ENCODE results near the gene PCDH15.

The PCDH15 gene

DNA sequence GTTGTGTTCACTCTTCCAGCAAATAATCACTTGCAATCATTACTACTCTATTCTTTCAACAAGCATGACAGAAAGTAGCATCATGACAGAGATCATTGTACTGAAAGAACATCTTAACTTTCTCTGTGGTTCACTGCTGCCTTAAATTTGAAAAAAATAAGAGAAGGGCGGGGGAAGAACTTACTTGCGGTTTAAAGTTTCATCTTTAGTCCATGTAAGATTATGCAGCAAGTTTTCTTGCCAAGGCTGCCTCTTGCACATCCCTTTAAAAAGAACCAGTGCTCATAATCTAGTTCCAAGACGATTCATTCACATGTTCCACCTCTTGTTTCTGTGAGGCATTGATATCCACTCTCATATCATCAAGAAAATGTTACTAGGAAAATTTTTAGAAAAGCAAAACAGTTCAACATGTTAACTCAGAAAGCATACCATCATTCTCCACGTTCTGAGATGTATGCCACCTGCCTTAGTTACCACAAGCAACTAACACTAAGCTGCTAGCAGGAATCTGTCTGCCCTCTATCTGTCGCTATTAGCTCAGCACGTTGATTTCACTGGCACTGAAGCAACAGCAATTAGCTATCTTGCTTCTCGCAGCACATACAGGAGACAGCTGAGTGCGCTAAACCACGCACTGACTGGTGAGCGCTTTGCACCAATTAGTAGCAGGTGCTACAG, at the start of gene PCDH15:
PCDH15 (minus strand) TSS at position 491 of the 681 bp plus-strand sequence. CDS start 136,969 bp downstream, outside the sequence.
- TF ChIP-seq, protein P1, sequence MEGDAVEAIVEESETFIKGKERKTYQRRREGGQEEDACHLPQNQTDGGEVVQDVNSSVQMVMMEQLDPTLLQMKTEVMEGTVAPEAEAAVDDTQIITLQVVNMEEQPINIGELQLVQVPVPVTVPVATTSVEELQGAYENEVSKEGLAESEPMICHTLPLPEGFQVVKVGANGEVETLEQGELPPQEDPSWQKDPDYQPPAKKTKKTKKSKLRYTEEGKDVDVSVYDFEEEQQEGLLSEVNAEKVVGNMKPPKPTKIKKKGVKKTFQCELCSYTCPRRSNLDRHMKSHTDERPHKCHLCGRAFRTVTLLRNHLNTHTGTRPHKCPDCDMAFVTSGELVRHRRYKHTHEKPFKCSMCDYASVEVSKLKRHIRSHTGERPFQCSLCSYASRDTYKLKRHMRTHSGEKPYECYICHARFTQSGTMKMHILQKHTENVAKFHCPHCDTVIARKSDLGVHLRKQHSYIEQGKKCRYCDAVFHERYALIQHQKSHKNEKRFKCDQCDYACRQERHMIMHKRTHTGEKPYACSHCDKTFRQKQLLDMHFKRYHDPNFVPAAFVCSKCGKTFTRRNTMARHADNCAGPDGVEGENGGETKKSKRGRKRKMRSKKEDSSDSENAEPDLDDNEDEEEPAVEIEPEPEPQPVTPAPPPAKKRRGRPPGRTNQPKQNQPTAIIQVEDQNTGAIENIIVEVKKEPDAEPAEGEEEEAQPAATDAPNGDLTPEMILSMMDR (IDR thresholded peaks at IDR 0.05; ENCODE audit: low read depth, low read length), result peak; percentile 82
- Histone ChIP-seq H3K9me3 (ENCODE audit: severe bottlenecking) (no peaks in the 10 kb centered on the region), H3K27ac (no peak within 1 kb of the TSS), H3K4me3 (ENCODE audit: low read depth, low read length) (peak within 1 kb of the TSS; percentile 7), H3K27me3 (ENCODE audit: insufficient read depth, low read depth, severe bottlenecking) (no peaks in the 10 kb centered on the region), H3K36me3 (no peaks in the 10 kb centered on the region)
- DNase-seq, result peak; percentile 78

DNA sequence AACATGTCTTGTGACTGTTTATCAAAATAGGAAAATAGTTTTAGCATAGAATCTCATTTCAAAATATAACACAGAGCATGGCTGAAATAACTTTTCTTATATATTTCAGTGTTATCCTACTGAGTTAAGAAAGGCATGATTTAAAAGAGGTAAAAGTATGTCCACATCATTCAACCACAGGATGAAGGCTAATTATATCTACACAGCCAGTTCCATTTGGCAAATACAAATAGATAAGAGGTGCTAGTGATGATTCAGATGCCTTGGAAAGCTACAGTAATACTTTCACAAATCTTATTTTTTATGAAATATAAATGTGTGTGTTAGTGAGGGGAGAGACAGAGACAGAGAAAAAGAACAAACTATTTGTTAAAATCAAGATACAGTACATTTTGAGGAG, 42.9 kb upstream of the PCDH15 start:
- DNase-seq, result no peak
- Histone ChIP-seq H3K4me3 (ENCODE audit: low read depth, low read length) (no peak overlapping the region), H3K9me3 (ENCODE audit: severe bottlenecking) (no peaks in the 10 kb centered on the region), H3K27ac (no peak overlapping the region), H3K27me3 (ENCODE audit: insufficient read depth, low read depth, severe bottlenecking) (no peaks in the 10 kb centered on the region), H3K36me3 (no peaks in the 10 kb centered on the region)
- TF ChIP-seq, protein P1 (IDR thresholded peaks at IDR 0.05; ENCODE audit: low read depth, low read length), result no peak

DNA sequence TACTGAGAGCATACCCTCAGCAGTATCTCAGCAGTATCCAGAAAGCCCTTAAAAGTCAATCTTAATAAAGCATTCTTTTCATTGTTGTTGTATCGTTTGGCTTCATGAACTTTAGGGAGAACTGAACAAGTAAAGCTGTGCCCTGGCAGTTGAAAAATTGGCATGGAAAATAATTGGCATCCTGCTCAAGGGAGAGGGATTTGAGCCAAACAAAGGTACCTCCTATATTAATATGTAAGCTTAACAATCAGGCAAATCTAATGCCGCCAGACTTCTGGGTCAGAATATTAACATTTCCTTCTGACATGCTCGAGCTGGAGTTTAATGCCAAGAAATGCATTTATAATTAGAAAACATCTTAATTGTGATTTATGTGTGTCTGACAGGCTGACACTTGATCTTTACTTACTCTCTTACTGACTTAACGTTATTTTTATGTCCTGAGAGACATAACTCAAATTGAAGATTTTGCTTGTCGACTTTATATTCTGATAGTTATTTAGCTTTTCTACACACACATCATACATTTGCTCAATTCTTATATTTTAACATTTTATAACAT, 42.1 kb upstream of the PCDH15 start:
- H3K9me3 ChIP-seq (ENCODE audit: severe bottlenecking), result no peaks in the 10 kb centered on the region
- DNase-seq, result no peak
- H3K27me3 ChIP-seq (ENCODE audit: insufficient read depth, low read depth, severe bottlenecking), result no peaks in the 10 kb centered on the region
- TF ChIP-seq, protein P1 (IDR thresholded peaks at IDR 0.05; ENCODE audit: low read depth, low read length), result no peak
- no peaks in the 10 kb centered on the region for H3K36me3 ChIP-seq
- H3K27ac ChIP-seq, result no peak overlapping the region
- no peak overlapping the region for H3K4me3 ChIP-seq (ENCODE audit: low read depth, low read length)

GRCh38 chr10:54837479-54837878, 36.4 kb upstream of the PCDH15 start:
- no peak overlapping the region for H3K27ac ChIP-seq
- DNase-seq, result no peak
- H3K4me3 ChIP-seq (ENCODE audit: low read depth, low read length), result no peak overlapping the region
- H3K27me3 ChIP-seq (ENCODE audit: insufficient read depth, low read depth, severe bottlenecking), result no peaks in the 10 kb centered on the region
- no peaks in the 10 kb centered on the region for H3K36me3 ChIP-seq
- TF ChIP-seq, protein P1 (IDR thresholded peaks at IDR 0.05; ENCODE audit: low read depth, low read length), result no peak
- H3K9me3 ChIP-seq (ENCODE audit: severe bottlenecking), result no peaks in the 10 kb centered on the region

- DNase-seq, result no peak
- no peaks in the 10 kb centered on the region for H3K9me3 ChIP-seq (ENCODE audit: severe bottlenecking)
- no peaks in the 10 kb centered on the region for H3K36me3 ChIP-seq
- H3K27me3 ChIP-seq (ENCODE audit: insufficient read depth, low read depth, severe bottlenecking), result no peaks in the 10 kb centered on the region
- H3K27ac ChIP-seq, result no peak overlapping the region
- TF ChIP-seq, protein P1 (IDR thresholded peaks at IDR 0.05; ENCODE audit: low read depth, low read length), result no peak
- H3K4me3 ChIP-seq (ENCODE audit: low read depth, low read length), result no peak overlapping the region
These were observed 32.0 kb upstream of the PCDH15 start for GRCh38 chr10:54833029-54833428.
